GM12878 (cell line): ENCODE data around the gene KCNQ1OT1. TPM values are rescaled to one million over a fixed set of nuclear protein-coding genes. Genes with fewer than 3 reads are reported as not detected.

ENCODE experiments used
- ATAC-seq: fragments of 200-7000 bp; cut with Tn5 transposase; 3 replicates; pipeline ENCODE4 v1.9.1; 2020; ENCODE audit warnings: mild to moderate bottlenecking, moderate library complexity
- BruUV-seq: library from RNA; stranded (reverse); fragments of 400-500 nt; replicated peaks from 2 replicates; lab custom pipeline; 2021; lab: Mats Ljungman, UMichigan
- CTCF ChIA-PET: fragments of 300-600 bp; sonication (Branson Sonifier 250); formaldehyde crosslinking; extraction: SDS; loops from one replicate; lab custom pipeline; 2021; ENCODE audit warnings: inconsistent platforms; lab: Yijun Ruan, JAX
- POLR2A ChIA-PET: fragments of 350-600 bp; formaldehyde crosslinking; extraction: SDS; loops from one replicate; lab custom pipeline; 2021; ENCODE audit warnings: inconsistent platforms; lab: Charles Lee
- RAD21 ChIA-PET: fragments of 300-600 bp; sonication (Branson Sonifier 250); formaldehyde crosslinking; loops from one replicate; lab custom pipeline; 2023; ENCODE audit warnings: antibody characterized with exemption; ENCODE audit not compliant: unreplicated experiment; lab: Charles Lee
- SMC1A ChIA-PET: fragments of 300-600 bp; sonication (Branson Sonifier 250); formaldehyde crosslinking; loops from one replicate; lab custom pipeline; 2023; ENCODE audit not compliant: unreplicated experiment, uncharacterized antibody; lab: Charles Lee
- DNase-seq: peaks from one replicate; pipeline ENCODE4 v3.0.0-alpha.2; 2011; ENCODE audit warnings: low read depth, low spot score
- FAIRE-seq: peaks from 3 replicates; lab custom pipeline; 2011; peaks lifted over from hg19 to GRCh38; lab: Jason Lieb, UNC
- H2AFZ ChIP-seq: 2 replicates; pipeline ENCODE4 v1.6.0; 2011; ENCODE audit warnings: low read depth, low read length, control low read depth; ENCODE audit not compliant: control insufficient read depth
- H3K27ac ChIP-seq: 2 replicates; pipeline ENCODE4 v1.5.1; 2011; ENCODE audit warnings: control low read depth; ENCODE audit not compliant: control insufficient read depth, insufficient read depth
- H3K27me3 ChIP-seq, 2 experiments: replicated peaks in 1 of 2; 2 replicates each; pipeline versions ENCODE4 v1.6.0 to v1.6.1; 2011; ENCODE audit warnings: low read length in 1 of 2; ENCODE audit not compliant: control insufficient read depth in 2 of 2, insufficient read depth in 2 of 2
- H3K36me3 ChIP-seq, 2 experiments: 2 replicates each; pipeline ENCODE4 v1.5.1; 2011; ENCODE audit warnings: low read length in 1 of 2; ENCODE audit not compliant: control insufficient read depth in 2 of 2, insufficient read depth in 2 of 2
- H3K4me1 ChIP-seq: 2 replicates; pipeline ENCODE4 v1.6.1; 2011; ENCODE audit warnings: mild to moderate bottlenecking, low read length, moderate library complexity, mixed read lengths; ENCODE audit not compliant: control insufficient read depth, insufficient read depth
- H3K4me2 ChIP-seq: 2 replicates; pipeline ENCODE4 v1.6.0; 2011; ENCODE audit warnings: control low read depth; ENCODE audit not compliant: control insufficient read depth, insufficient read depth
- H3K4me3 ChIP-seq: fragments of 200-600 bp; sonication (generic); 2 replicates; pipeline ENCODE4 v1.5.1; 2016
- H3K79me2 ChIP-seq: 2 replicates; pipeline ENCODE4 v1.6.0; 2011; ENCODE audit warnings: low read length; ENCODE audit not compliant: control insufficient read depth, insufficient read depth
- H3K9ac ChIP-seq: 2 replicates; pipeline ENCODE4 v1.8.0; 2011; ENCODE audit warnings: low read length, control low read depth, mixed read lengths; ENCODE audit not compliant: control insufficient read depth, insufficient read depth
- H3K9me3 ChIP-seq: replicated peaks from 3 replicates; pipeline ENCODE4 v1.5.1; 2011; ENCODE audit warnings: mild to moderate bottlenecking, low read length; ENCODE audit not compliant: control insufficient read depth, insufficient read depth
- H4K20me1 ChIP-seq: 2 replicates; pipeline ENCODE4 v1.6.0; 2011; ENCODE audit not compliant: control insufficient read depth, insufficient read depth
- ATF3 ChIP-seq: IDR thresholded peaks from 2 replicates; pipeline ENCODE4 v1.6.1; 2011; ENCODE audit warnings: low read depth, mild to moderate bottlenecking, low read length, moderate library complexity, borderline replicate concordance; ENCODE audit errors: extremely low read depth
- ATF7 ChIP-seq: fragments of 450-650 bp; IDR thresholded peaks from 2 replicates; pipeline ENCODE4 v1.6.1; 2016; ENCODE audit warnings: low read depth, mild to moderate bottlenecking
- CBX3 ChIP-seq: fragments of 200-600 bp; sonication (generic); IDR thresholded peaks from 2 replicates; pipeline ENCODE4 v1.6.1; 2016; ENCODE audit warnings: low read depth, borderline replicate concordance
- CEBPB ChIP-seq, 2 experiments: fragments of 150-350 bp in 1 of 2; IDR thresholded peaks; 2 replicates each; pipeline ENCODE4 v1.6.1; 2012 to 2014; ENCODE audit warnings: low read depth in 2 of 2, low read length in 2 of 2, borderline replicate concordance in 1 of 2, inconsistent platforms in 1 of 2
- CHD4 ChIP-seq: fragments of 200-600 bp; sonication (generic); IDR thresholded peaks from 2 replicates; pipeline ENCODE4 v1.6.1; 2016; ENCODE audit warnings: mild to moderate bottlenecking
- EZH2 ChIP-seq: IDR thresholded peaks from 2 replicates; pipeline ENCODE4 v1.6.1; 2012; ENCODE audit warnings: low read depth, mild to moderate bottlenecking, control low read depth, inconsistent platforms, low read length, borderline replicate concordance; ENCODE audit not compliant: control insufficient read depth
- HDAC6 ChIP-seq: fragments of 200-600 bp; sonication (generic); IDR thresholded peaks from one replicate; pipeline ENCODE4 v1.8.0; 2017; ENCODE audit warnings: antibody characterized with exemption; ENCODE audit not compliant: unreplicated experiment
- HDGF ChIP-seq: fragments of 450-650 bp; IDR thresholded peaks from 2 replicates; pipeline ENCODE4 v1.6.1; 2016; ENCODE audit warnings: antibody characterized with exemption
- MAX ChIP-seq: IDR thresholded peaks from 2 replicates; pipeline ENCODE4 v1.6.1; 2012; ENCODE audit warnings: low read depth, low read length, improper control_type of control experiment
- POLR2AphosphoS2 ChIP-seq: IDR thresholded peaks from 2 replicates; pipeline ENCODE4 v1.6.1; 2011; ENCODE audit warnings: low read depth, mild to moderate bottlenecking, low read length, improper control_type of control experiment, moderate library complexity
- RBBP5 ChIP-seq: fragments of 200-600 bp; sonication (generic); conservative IDR thresholded peaks from 2 replicates; pipeline ENCODE4 v1.6.1; 2016
- RCOR1 ChIP-seq: conservative IDR thresholded peaks from 2 replicates; pipeline ENCODE4 v1.6.1; 2012; ENCODE audit warnings: low read depth, low read length, improper control_type of control experiment
- RELB ChIP-seq: fragments of 450-650 bp; IDR thresholded peaks from 2 replicates; pipeline ENCODE4 v1.6.1; 2017; ENCODE audit warnings: low read depth, mild to moderate bottlenecking, moderate library complexity
- SMAD1 ChIP-seq: fragments of 450-650 bp; IDR thresholded peaks from 2 replicates; pipeline ENCODE4 v1.6.1; 2018; ENCODE audit warnings: mild to moderate bottlenecking, low read depth; ENCODE audit not compliant: partially characterized antibody
- SRF ChIP-seq, 2 experiments: IDR thresholded peaks; 2 replicates each; pipeline ENCODE4 v1.6.1; 2011; ENCODE audit warnings: low read depth in 2 of 2, low read length in 2 of 2, mild to moderate bottlenecking in 1 of 2, moderate library complexity in 1 of 2
- STAT1 ChIP-seq: fragments of 450-650 bp; conservative IDR thresholded peaks from 2 replicates; pipeline ENCODE4 v1.6.1; 2014; ENCODE audit warnings: antibody characterized with exemption, mild to moderate bottlenecking
- YY1 ChIP-seq: IDR thresholded peaks from 2 replicates; pipeline ENCODE4 v1.6.1; 2011; ENCODE audit warnings: low read depth, mild to moderate bottlenecking, low read length
- ZNF622 ChIP-seq: fragments of 450-650 bp; IDR thresholded peaks from 2 replicates; pipeline ENCODE4 v1.6.1; 2017; ENCODE audit warnings: mild to moderate bottlenecking, inconsistent platforms
- ZNF687 ChIP-seq: fragments of 450-650 bp; IDR thresholded peaks from 2 replicates; pipeline ENCODE4 v1.6.1; 2017; ENCODE audit warnings: mild to moderate bottlenecking, moderate library complexity
- WGBS: methylation state at CpG from one replicate; pipeline ENCODE4 v1.1.6; 2016; ENCODE audit warnings: low lambda C conversion rate; ENCODE audit not compliant: insufficient replicate concordance, insufficient coverage; ENCODE audit errors: missing lambda C conversion rate; 5-methylcytosine and 5-hydroxymethylcytosine counted together
- in situ Hi-C: fragments of 300-500 bp; cut with MboI; formaldehyde crosslinking; loops from 9 replicates; pipeline ENCODE4 v1.14.3; 2018; ENCODE audit warnings: mixed read lengths
- intact Hi-C: fragments of 100-400 bp; cut with micrococcal nuclease; formaldehyde crosslinking; loops from one replicate; pipeline ENCODE4 v1.14.2; 2022; ENCODE audit not compliant: unreplicated experiment
- polyA plus RNA-seq, 11 experiments: library from polyadenylated mRNA; depleted of rRNA in 4 of 11; unstranded in 6 of 11; stranded (reverse) in 5 of 11; fragments of >200 nt; fragmentation: Nextera tagmentation in 4 of 11; fragmentation: Illumina TruSeq in 1 of 11; extraction: Ambion mirVana in 4 of 11; extraction: Trizol in 1 of 11; gene quantifications; 1 replicate in 1 of 11; 2 replicates in 10 of 11; pipeline versions ENCODE4 v1.2.1 to v1.2.3, GENCODE V29; 2011 to 2016; ENCODE audit warnings: inconsistent platforms in 2 of 11, missing spikeins in 2 of 11, low read depth in 1 of 11
- total RNA-seq, 4 experiments: library from RNA; depleted of rRNA in 3 of 4; stranded (reverse); fragments of >200 nt in 3 of 4; fragmentation: Illumina TruSeq in 1 of 4; extraction: Trizol in 1 of 4; gene quantifications; 2 replicates each; pipeline versions ENCODE4 v1.2.1 to v1.2.3, GENCODE V29; 2013 to 2021

The KCNQ1OT1 gene
- total and polyA plus RNA-seq, 10 of the 15 experiments (the other 5 are each of a cell fraction or from before 2014, with no cell fraction given), result 0.02 to 1.6 (median 0.41) TPM

GRCh38 chr11:2666401-2666741 lies 33.4 kb downstream of the KCNQ1OT1 start:
- ATAC-seq (no peak), FAIRE-seq (no peak), DNase-seq (no peak)
- no TSS peak for BruUV-seq
- ChIA-PET CTCF (no interaction called here), POLR2A (no interaction called here), RAD21 (no interaction called here), SMC1A (no interaction called here)
- no peaks in the 10 kb centered on the region; the same call in 1 of the 2 replicates for H3K79me2 ChIP-seq
- no peak overlapping the region for H3K4me2 ChIP-seq
- no peak overlapping the region for H3K27ac ChIP-seq
- peaks cover 3% of the 10 kb centered on the region; the same call in 2 of the 3 replicates for H3K9me3 ChIP-seq
- TF ChIP-seq SMAD1 (no peak), RELB (no peak), HDAC6 (no peak), ZNF622 (no peak), RBBP5 (no peak), EZH2 (no peak), ATF7 (no peak), HDGF (no peak), CEBPB (IDR thresholded peaks at IDR 0.05; ENCODE audit: borderline replicate concordance in 1 of 2, low read depth in 2 of 2, low read length in 2 of 2) (no peak), CBX3 (no peak), CHD4 (no peak), RCOR1 (no peak), MAX (no peak), ATF3 (no peak), POLR2AphosphoS2 (no peak), SRF (IDR thresholded peaks at IDR 0.05; ENCODE audit: low read depth in 2 of 2, low read length in 2 of 2) (no peak), YY1 (no peak), ZNF687 (no peak), STAT1 (no peak)
- H3K4me3 ChIP-seq, result no peak overlapping the region
- H4K20me1 ChIP-seq, result no peaks in the 10 kb centered on the region
- 63% methylated on average over 6 of the region's 6 CpGs for WGBS
- no peaks in the 10 kb centered on the region; a peak in 2 of 4 replicates for H3K36me3 ChIP-seq
- no peaks in the 10 kb centered on the region for H3K27me3 ChIP-seq
- no peak overlapping the region for H2AFZ ChIP-seq
- H3K9ac ChIP-seq, result no peak overlapping the region
- in situ Hi-C loops (no loop called here), intact Hi-C loops (no loop called here)
- H3K4me1 ChIP-seq, result no peaks in the 10 kb centered on the region
